Endothelial cell of umbilical vein (primary cell): ENCODE data around the gene ZCCHC14.

Experiments used
- CTCF ChIP-seq, 2 donors: IDR thresholded peaks; 1 replicate in 1 of 2; 2 replicates in 1 of 2; pipeline ENCODE4 v1.5.1; 2011; ENCODE audit warnings: low read length in 2 of 2, mild to moderate bottlenecking in 2 of 2, moderate library complexity in 2 of 2, control low read depth in 1 of 2, inconsistent platforms in 1 of 2, low read depth in 1 of 2; ENCODE audit not compliant: insufficient read depth in 1 of 2; ENCODE audit errors: extremely low read depth in 1 of 2
- EZH2 ChIP-seq: IDR thresholded peaks from 2 replicates; pipeline ENCODE4 v1.6.1; 2012; ENCODE audit warnings: borderline replicate concordance, low read depth, mild to moderate bottlenecking, moderate library complexity, low read length, inconsistent platforms; ENCODE audit not compliant: severe bottlenecking
- FOS ChIP-seq: IDR thresholded peaks from 2 replicates; pipeline ENCODE4 v1.6.1; 2011; ENCODE audit warnings: mild to moderate bottlenecking, low read length, moderate library complexity, borderline replicate concordance; ENCODE audit not compliant: insufficient read depth
- MAX ChIP-seq: IDR thresholded peaks from 2 replicates; pipeline ENCODE4 v1.6.1; 2011; ENCODE audit not compliant: insufficient read depth, insufficient read length
- POLR2A ChIP-seq: IDR thresholded peaks from 2 replicates; pipeline ENCODE4 v1.6.1; 2012; ENCODE audit warnings: low read depth, mild to moderate bottlenecking, control low read depth, low read length
- POLR2AphosphoS5 ChIP-seq: IDR thresholded peaks from 2 replicates; pipeline ENCODE4 v1.6.1; 2012; ENCODE audit warnings: low read depth, mild to moderate bottlenecking, control low read depth, low read length, moderate library complexity; ENCODE audit not compliant: insufficient read depth

- no peak for TF ChIP-seq CTCF (IDR thresholded peaks at IDR 0.05; ENCODE audit: extremely low read depth in 1 of 2, insufficient read depth in 1 of 2, low read depth in 1 of 2, low read length in 2 of 2)
- no peak for TF ChIP-seq POLR2A
- TF ChIP-seq EZH2 = no peak
- no peak for TF ChIP-seq MAX
- TF ChIP-seq POLR2AphosphoS5 = no peak
- TF ChIP-seq FOS = no peak
Observed at GRCh38 chr16:87501117-87501516, 8.3 kb upstream of the ZCCHC14 start.
